ENCODE data around the gene LGI2.

The LGI2 gene

DNA sequence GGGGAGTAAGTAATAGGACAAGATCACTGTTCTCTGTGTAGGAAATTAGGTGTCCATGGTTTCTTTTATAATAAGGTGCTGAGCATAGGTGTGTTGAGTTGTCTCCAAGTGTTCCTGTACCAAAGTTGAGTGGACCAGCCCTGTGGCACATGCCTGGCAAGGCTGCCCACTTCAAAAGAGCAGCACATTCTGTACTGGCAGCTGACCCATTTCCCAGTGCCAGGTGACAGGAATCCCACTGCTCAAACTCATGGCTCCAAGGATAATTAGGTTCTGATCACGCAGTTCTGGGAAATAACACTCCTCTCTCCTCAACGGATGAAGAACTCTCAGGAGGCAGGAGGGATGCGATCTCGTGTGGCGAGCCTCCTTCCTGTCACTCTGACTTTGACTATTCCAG, 12.8 kb upstream of the LGI2 start:
- no peaks in the 10 kb centered on the region for H3K27me3 ChIP-seq (ENCODE audit: insufficient read depth, low read length, poor library complexity)
- H3K36me3 ChIP-seq (ENCODE audit: insufficient read depth, low read length): no peaks in the 10 kb centered on the region
- no peak for ATAC-seq (ENCODE audit: insufficient read depth, low read depth)

DNA sequence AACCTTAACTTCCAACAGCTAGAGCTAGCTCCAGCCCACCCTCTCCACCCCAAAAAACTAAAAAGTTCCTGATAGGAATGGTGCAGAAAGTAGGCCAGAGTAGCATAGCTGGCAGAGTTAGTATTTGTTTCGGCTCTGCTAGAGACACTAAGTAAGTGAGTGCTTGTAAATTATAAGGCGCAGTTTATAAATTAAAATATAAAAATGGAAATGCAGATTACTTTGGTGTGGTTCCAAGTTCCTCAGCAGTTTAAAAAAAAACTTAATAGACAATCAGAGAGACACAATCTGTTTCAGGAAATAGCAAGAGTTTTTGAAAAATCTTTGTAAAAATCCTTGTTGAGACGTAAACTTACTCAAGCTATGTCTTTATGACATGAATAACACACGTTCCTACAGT, 2.8 kb upstream of the LGI2 start:
- Histone ChIP-seq H3K4me3 (ENCODE audit: low read depth in 1 of 2, low read length in 2 of 2) (no peak overlapping the region), H3K9ac (ENCODE audit: low read depth, low read length) (no peak overlapping the region), H3K9me3 (ENCODE audit: insufficient read depth, low read length, severe bottlenecking) (no peaks in the 10 kb centered on the region), H3K27ac (ENCODE audit: low read length) (no peak overlapping the region), H3K4me1 (ENCODE audit: insufficient read depth, low read length) (no peaks in the 10 kb centered on the region), H4K20me1 (ENCODE audit: insufficient read depth, low read length) (no peaks in the 10 kb centered on the region), H3K79me2 (ENCODE audit: insufficient read depth, low read length) (no peaks in the 10 kb centered on the region), H2AFZ (ENCODE audit: low read depth, low read length) (no peak overlapping the region), H3K36me3 (ENCODE audit: insufficient read depth, low read length) (no peaks in the 10 kb centered on the region), H3K4me2 (ENCODE audit: insufficient read depth, low read length) (no peak overlapping the region), H3K27me3 (ENCODE audit: insufficient read depth, low read length, poor library complexity) (no peaks in the 10 kb centered on the region)
- no peak for TF ChIP-seq EZH2 (IDR thresholded peaks at IDR 0.05; ENCODE audit: borderline replicate concordance, low read depth, low read length, severe bottlenecking)
- TF ChIP-seq, protein P1, sequence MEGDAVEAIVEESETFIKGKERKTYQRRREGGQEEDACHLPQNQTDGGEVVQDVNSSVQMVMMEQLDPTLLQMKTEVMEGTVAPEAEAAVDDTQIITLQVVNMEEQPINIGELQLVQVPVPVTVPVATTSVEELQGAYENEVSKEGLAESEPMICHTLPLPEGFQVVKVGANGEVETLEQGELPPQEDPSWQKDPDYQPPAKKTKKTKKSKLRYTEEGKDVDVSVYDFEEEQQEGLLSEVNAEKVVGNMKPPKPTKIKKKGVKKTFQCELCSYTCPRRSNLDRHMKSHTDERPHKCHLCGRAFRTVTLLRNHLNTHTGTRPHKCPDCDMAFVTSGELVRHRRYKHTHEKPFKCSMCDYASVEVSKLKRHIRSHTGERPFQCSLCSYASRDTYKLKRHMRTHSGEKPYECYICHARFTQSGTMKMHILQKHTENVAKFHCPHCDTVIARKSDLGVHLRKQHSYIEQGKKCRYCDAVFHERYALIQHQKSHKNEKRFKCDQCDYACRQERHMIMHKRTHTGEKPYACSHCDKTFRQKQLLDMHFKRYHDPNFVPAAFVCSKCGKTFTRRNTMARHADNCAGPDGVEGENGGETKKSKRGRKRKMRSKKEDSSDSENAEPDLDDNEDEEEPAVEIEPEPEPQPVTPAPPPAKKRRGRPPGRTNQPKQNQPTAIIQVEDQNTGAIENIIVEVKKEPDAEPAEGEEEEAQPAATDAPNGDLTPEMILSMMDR (IDR thresholded peaks at IDR 0.05; ENCODE audit: borderline replicate concordance, extremely low read depth, low read length, poor library complexity, severe bottlenecking): no peak
- DNase-seq: no peak
- ATAC-seq (ENCODE audit: insufficient read depth, low read depth): no peak

More for the DNA sequence above, 12.8 kb upstream of the LGI2 start:
- no peaks in the 10 kb centered on the region for H4K20me1 ChIP-seq (ENCODE audit: insufficient read depth, low read length)
- no peaks in the 10 kb centered on the region for H3K79me2 ChIP-seq (ENCODE audit: insufficient read depth, low read length)
- H3K9ac ChIP-seq (ENCODE audit: low read depth, low read length): no peak overlapping the region
- no peak overlapping the region for H3K4me3 ChIP-seq (ENCODE audit: low read depth in 1 of 2, low read length in 2 of 2)
- no peak for TF ChIP-seq EZH2 (IDR thresholded peaks at IDR 0.05; ENCODE audit: borderline replicate concordance, low read depth, low read length, severe bottlenecking)
- TF ChIP-seq, protein P1 (IDR thresholded peaks at IDR 0.05; ENCODE audit: borderline replicate concordance, extremely low read depth, low read length, poor library complexity, severe bottlenecking): no peak
- no peaks in the 10 kb centered on the region for H3K4me1 ChIP-seq (ENCODE audit: insufficient read depth, low read length)
- H3K9me3 ChIP-seq (ENCODE audit: insufficient read depth, low read length, severe bottlenecking): no peaks in the 10 kb centered on the region
- no peak overlapping the region for H2AFZ ChIP-seq (ENCODE audit: low read depth, low read length)
- H3K4me2 ChIP-seq (ENCODE audit: insufficient read depth, low read length): no peak overlapping the region
- no peak for DNase-seq
- no peak overlapping the region for H3K27ac ChIP-seq (ENCODE audit: low read length)

- H3K36me3 ChIP-seq (ENCODE audit: insufficient read depth, low read length): no peaks in the 10 kb centered on the region
- no peaks in the 10 kb centered on the region for H3K79me2 ChIP-seq (ENCODE audit: insufficient read depth, low read length)
- H3K9me3 ChIP-seq (ENCODE audit: insufficient read depth, low read length, severe bottlenecking): no peaks in the 10 kb centered on the region
- no peak overlapping the region for H3K4me3 ChIP-seq (ENCODE audit: low read depth in 1 of 2, low read length in 2 of 2)
- TF ChIP-seq, protein P1 (IDR thresholded peaks at IDR 0.05; ENCODE audit: borderline replicate concordance, extremely low read depth, low read length, poor library complexity, severe bottlenecking): no peak
- no peak for TF ChIP-seq EZH2 (IDR thresholded peaks at IDR 0.05; ENCODE audit: borderline replicate concordance, low read depth, low read length, severe bottlenecking)
- no peak overlapping the region for H2AFZ ChIP-seq (ENCODE audit: low read depth, low read length)
- no peak overlapping the region for H3K9ac ChIP-seq (ENCODE audit: low read depth, low read length)
- H3K27ac ChIP-seq (ENCODE audit: low read length): no peak overlapping the region
- no peaks in the 10 kb centered on the region for H3K4me1 ChIP-seq (ENCODE audit: insufficient read depth, low read length)
- DNase-seq (no peak), ATAC-seq (ENCODE audit: insufficient read depth, low read depth) (no peak)
- no peak overlapping the region for H3K4me2 ChIP-seq (ENCODE audit: insufficient read depth, low read length)
- H4K20me1 ChIP-seq (ENCODE audit: insufficient read depth, low read length): no peaks in the 10 kb centered on the region
- no peaks in the 10 kb centered on the region for H3K27me3 ChIP-seq (ENCODE audit: insufficient read depth, low read length, poor library complexity)
Measured at GRCh38 chr4:25032126-25032525, 1.4 kb upstream of the LGI2 start.

GRCh38 chr4:25031077-25031621, 403 bp upstream of the LGI2 start:
- no peak overlapping the region for H2AFZ ChIP-seq (ENCODE audit: low read depth, low read length)
- no peak overlapping the region for H3K4me3 ChIP-seq (ENCODE audit: low read depth in 1 of 2, low read length in 2 of 2)
- no peaks in the 10 kb centered on the region for H3K9me3 ChIP-seq (ENCODE audit: insufficient read depth, low read length, severe bottlenecking)
- TF ChIP-seq, protein P1 (IDR thresholded peaks at IDR 0.05; ENCODE audit: borderline replicate concordance, extremely low read depth, low read length, poor library complexity, severe bottlenecking): no peak
- TF ChIP-seq EZH2 (IDR thresholded peaks at IDR 0.05; ENCODE audit: borderline replicate concordance, low read depth, low read length, severe bottlenecking): no peak
- no peaks in the 10 kb centered on the region for H4K20me1 ChIP-seq (ENCODE audit: insufficient read depth, low read length)
- H3K79me2 ChIP-seq (ENCODE audit: insufficient read depth, low read length): no peaks in the 10 kb centered on the region
- no peaks in the 10 kb centered on the region for H3K4me1 ChIP-seq (ENCODE audit: insufficient read depth, low read length)
- H3K27me3 ChIP-seq (ENCODE audit: insufficient read depth, low read length, poor library complexity): no peaks in the 10 kb centered on the region
- ATAC-seq (ENCODE audit: insufficient read depth, low read depth) (no peak), DNase-seq (no peak)
- no peaks in the 10 kb centered on the region for H3K36me3 ChIP-seq (ENCODE audit: insufficient read depth, low read length)
- H3K9ac ChIP-seq (ENCODE audit: low read depth, low read length): no peak overlapping the region
- H3K27ac ChIP-seq (ENCODE audit: low read length): no peak overlapping the region
- no peak overlapping the region for H3K4me2 ChIP-seq (ENCODE audit: insufficient read depth, low read length)
